Measurements from ENCODE around the gene ASXL2.

Gene ASXL2

GRCh38 chr2:25794544-25795276, 83.6 kb downstream of the ASXL2 start:
- DNase-seq (ENCODE audit: extremely low spot score), result no peak
- ChIA-PET POLR2A (no interaction called here), CTCF (interaction anchor here (0.7 kb wide), 1 partner anchor 228 kb away, joined by 4 read pairs; no protein-coding TSS in a partner anchor)
- no peak for TF ChIP-seq FOXA1 (IDR thresholded peaks at IDR 0.05)

DNA sequence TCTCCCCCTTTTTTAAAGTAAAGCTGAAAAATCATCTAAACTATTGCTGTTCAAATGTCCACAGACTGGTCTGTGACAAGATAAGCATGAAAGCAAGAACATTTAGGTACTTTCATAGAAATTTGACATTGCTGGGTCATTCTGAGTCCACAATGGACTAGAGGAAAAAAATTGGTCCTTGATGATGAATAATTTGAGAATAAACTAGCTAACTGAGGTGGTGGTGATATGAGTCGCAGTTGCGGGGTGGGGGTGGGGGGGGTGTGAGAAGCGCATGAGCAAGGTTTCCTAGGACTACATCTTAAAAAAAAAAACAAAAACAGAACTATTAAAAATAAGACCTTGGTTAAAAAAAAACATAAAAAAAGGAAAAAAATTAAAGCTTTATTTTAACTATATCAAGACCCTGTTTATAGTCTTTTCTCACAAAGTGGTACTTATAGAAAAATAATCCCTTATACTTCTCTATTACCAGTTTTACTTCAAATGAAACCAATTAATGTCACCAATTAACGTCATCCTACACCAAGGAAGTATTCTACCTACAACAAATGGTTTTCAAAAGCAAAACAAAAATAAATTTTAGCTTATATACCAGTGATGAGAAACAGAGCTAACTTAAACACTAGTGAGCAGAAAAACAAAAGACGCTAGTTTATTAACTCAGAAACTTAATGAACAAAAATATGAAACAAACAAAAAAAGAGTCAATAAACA, 88.1 kb downstream of the ASXL2 start:
- POLR2A ChIA-PET, result no interaction called here
- no peak for DNase-seq (ENCODE audit: extremely low spot score)
- no peak for TF ChIP-seq SP1 (IDR thresholded peaks at IDR 0.05)
- TF ChIP-seq ZNF384 (IDR thresholded peaks at IDR 0.05), result no peak
- TF ChIP-seq FOXA1 (IDR thresholded peaks at IDR 0.05), result no peak
- no peak for TF ChIP-seq PKNOX1 (IDR thresholded peaks at IDR 0.05)
- no peak for TF ChIP-seq NFRKB (IDR thresholded peaks at IDR 0.05)
- TF ChIP-seq ARNT (IDR thresholded peaks at IDR 0.05), result no peak
- TF ChIP-seq SUZ12 (IDR thresholded peaks at IDR 0.05), result no peak
- TF ChIP-seq FOXK2 (IDR thresholded peaks at IDR 0.05), result no peak
- CTCF ChIA-PET, result no interaction called here

- no peak for TF ChIP-seq FOXM1 (IDR thresholded peaks at IDR 0.05; ENCODE audit: borderline replicate concordance)
- ChIA-PET POLR2A (no interaction called here), CTCF (no interaction called here)
- DNase-seq (ENCODE audit: extremely low spot score), result no peak
These were observed 89.8 kb downstream of the ASXL2 start for GRCh38 chr2:25788457-25788856.

GRCh38 chr2:25787020-25787419, 91.3 kb downstream of the ASXL2 start:
- CTCF ChIA-PET, result interaction anchor here (0.7 kb wide), 1 partner anchor 43 kb away, joined by 4 read pairs; no protein-coding TSS in a partner anchor
- no peak for DNase-seq (ENCODE audit: extremely low spot score)
- POLR2A ChIA-PET, result no interaction called here
- TF ChIP-seq BHLHE40 (IDR thresholded peaks at IDR 0.05; ENCODE audit: borderline replicate concordance) (no peak), HDGF (IDR thresholded peaks at IDR 0.05; ENCODE audit: borderline replicate concordance) (no peak), ELF4 (IDR thresholded peaks at IDR 0.05) (no peak), PKNOX1 (IDR thresholded peaks at IDR 0.05) (no peak), TARDBP (IDR thresholded peaks at IDR 0.05) (no peak), FOXM1 (IDR thresholded peaks at IDR 0.05; ENCODE audit: borderline replicate concordance) (no peak), LEF1 (IDR thresholded peaks at IDR 0.05; ENCODE audit: borderline replicate concordance) (no peak), L3MBTL2 (conservative IDR thresholded peaks at IDR 0.05) (no peak), ZNF384 (IDR thresholded peaks at IDR 0.05) (no peak), ARNT (IDR thresholded peaks at IDR 0.05) (no peak), NFRKB (IDR thresholded peaks at IDR 0.05) (no peak), SP1 (IDR thresholded peaks at IDR 0.05) (no peak), FOXA1 (IDR thresholded peaks at IDR 0.05) (no peak), FOXK2 (IDR thresholded peaks at IDR 0.05) (no peak), SUZ12 (IDR thresholded peaks at IDR 0.05) (no peak)

- TF ChIP-seq ELF4 (IDR thresholded peaks at IDR 0.05), result no peak
- TF ChIP-seq LEF1 (IDR thresholded peaks at IDR 0.05; ENCODE audit: borderline replicate concordance), result no peak
- no peak for TF ChIP-seq L3MBTL2 (conservative IDR thresholded peaks at IDR 0.05)
- TF ChIP-seq BHLHE40 (IDR thresholded peaks at IDR 0.05; ENCODE audit: borderline replicate concordance), result no peak
- TF ChIP-seq FOXK2 (IDR thresholded peaks at IDR 0.05), result no peak
- no peak for TF ChIP-seq SUZ12 (IDR thresholded peaks at IDR 0.05)
- no peak for TF ChIP-seq CTBP1 (IDR thresholded peaks at IDR 0.05; ENCODE audit: borderline replicate concordance)
- no peak for TF ChIP-seq ZNF384 (IDR thresholded peaks at IDR 0.05)
- no peak for TF ChIP-seq SP1 (IDR thresholded peaks at IDR 0.05)
- no peak for TF ChIP-seq TARDBP (IDR thresholded peaks at IDR 0.05)
- TF ChIP-seq ARNT (IDR thresholded peaks at IDR 0.05), result no peak
- no peak for TF ChIP-seq HDGF (IDR thresholded peaks at IDR 0.05; ENCODE audit: borderline replicate concordance)
- TF ChIP-seq FOXA1 (IDR thresholded peaks at IDR 0.05), result no peak
- no peak for TF ChIP-seq PKNOX1 (IDR thresholded peaks at IDR 0.05)
- no peak for TF ChIP-seq FOXM1 (IDR thresholded peaks at IDR 0.05; ENCODE audit: borderline replicate concordance)
- TF ChIP-seq NFRKB (IDR thresholded peaks at IDR 0.05), result no peak
- DNase-seq (ENCODE audit: extremely low spot score), result no peak
- POLR2A ChIA-PET, result no interaction called here
- CTCF ChIA-PET, result no interaction called here
These were observed 93.9 kb downstream of the ASXL2 start for GRCh38 chr2:25784404-25784803.

DNA sequence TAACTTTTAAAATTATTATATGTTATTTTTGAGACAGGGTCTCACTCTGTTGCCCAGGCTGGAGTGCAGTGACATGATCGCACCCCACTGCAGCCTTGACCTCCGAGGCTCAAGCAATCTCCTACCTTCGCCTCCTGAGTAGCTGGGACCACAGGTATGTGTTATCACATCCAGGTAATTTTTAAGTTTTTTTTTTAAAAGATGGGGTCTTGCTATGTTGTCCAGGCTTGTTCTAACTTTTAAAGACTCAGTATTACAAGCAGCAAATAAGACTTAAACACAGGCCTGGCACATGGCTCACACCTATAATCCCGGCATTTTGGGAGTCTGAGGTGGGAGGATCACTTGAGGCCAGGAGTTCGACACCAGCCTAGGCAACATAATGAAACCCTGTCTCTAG, 101.2 kb downstream of the ASXL2 start:
- ChIA-PET CTCF (no interaction called here), POLR2A (no interaction called here)
- TF ChIP-seq PKNOX1 (IDR thresholded peaks at IDR 0.05), result no peak
- no peak for TF ChIP-seq FOXK2 (IDR thresholded peaks at IDR 0.05)
- TF ChIP-seq BHLHE40 (IDR thresholded peaks at IDR 0.05; ENCODE audit: borderline replicate concordance), result no peak
- TF ChIP-seq SP1 (IDR thresholded peaks at IDR 0.05), result no peak
- no peak for TF ChIP-seq L3MBTL2 (conservative IDR thresholded peaks at IDR 0.05)
- no peak for TF ChIP-seq TARDBP (IDR thresholded peaks at IDR 0.05)
- no peak for TF ChIP-seq ARNT (IDR thresholded peaks at IDR 0.05)
- TF ChIP-seq ZNF384 (IDR thresholded peaks at IDR 0.05), result no peak
- no peak for TF ChIP-seq ELF4 (IDR thresholded peaks at IDR 0.05)
- TF ChIP-seq SUZ12 (IDR thresholded peaks at IDR 0.05), result no peak
- no peak for TF ChIP-seq FOXA1 (IDR thresholded peaks at IDR 0.05)
- TF ChIP-seq CTBP1 (IDR thresholded peaks at IDR 0.05; ENCODE audit: borderline replicate concordance), result no peak
- TF ChIP-seq FOXM1 (IDR thresholded peaks at IDR 0.05; ENCODE audit: borderline replicate concordance), result no peak
- no peak for TF ChIP-seq LEF1 (IDR thresholded peaks at IDR 0.05; ENCODE audit: borderline replicate concordance)
- no peak for TF ChIP-seq HDGF (IDR thresholded peaks at IDR 0.05; ENCODE audit: borderline replicate concordance)
- no peak for TF ChIP-seq NFRKB (IDR thresholded peaks at IDR 0.05)
- DNase-seq (ENCODE audit: extremely low spot score), result no peak
